Nephron (organoid): Measurements from ENCODE around the gene MRGPRX2.

Experiments
- H3K27ac Mint-ChIP-seq, 3 experiments: 2 replicates each; pipeline ENCODE4 v1.8.0; 2020; ENCODE audit warnings: mixed read lengths in 3 of 3, mild to moderate bottlenecking in 2 of 3, moderate library complexity in 1 of 3
- H3K27me3 Mint-ChIP-seq: 2 replicates; pipeline ENCODE4 v1.8.0; 2021; ENCODE audit warnings: low read depth, mild to moderate bottlenecking, moderate library complexity, mixed read lengths
- H3K36me3 Mint-ChIP-seq: 2 replicates; pipeline ENCODE4 v1.8.0; 2020; ENCODE audit warnings: low read depth, mixed read lengths
- H3K4me1 Mint-ChIP-seq: 2 replicates; pipeline ENCODE4 v1.8.0; 2020; ENCODE audit warnings: mixed read lengths
- H3K4me3 Mint-ChIP-seq, 3 experiments: 2 replicates each; pipeline ENCODE4 v1.8.0; 2020; ENCODE audit warnings: mild to moderate bottlenecking in 3 of 3, mixed read lengths in 3 of 3, moderate library complexity in 2 of 3
- H3K9me3 Mint-ChIP-seq: 2 replicates; pipeline ENCODE4 v1.8.0; 2020; ENCODE audit warnings: mixed read lengths
- CTCF ChIP-seq, 3 experiments: fragments of 200-600 bp; sonication (generic); IDR thresholded peaks; one replicate each; pipeline ENCODE4 v1.5.0; 2021; ENCODE audit warnings: antibody characterized with exemption in 3 of 3; ENCODE audit not compliant: unreplicated experiment in 3 of 3

Gene MRGPRX2

GRCh38 chr11:19100885-19101284 is 40.4 kb upstream of the MRGPRX2 start:
- Mint-ChIP-seq H3K4me3 (no peak overlapping the region), H3K36me3 (no peaks in the 10 kb centered on the region), H3K4me1 (peaks cover 25% of the 10 kb centered on the region), H3K27me3 (peaks cover 17% of the 10 kb centered on the region), H3K27ac (no peak overlapping the region), H3K9me3 (no peaks in the 10 kb centered on the region)
- TF ChIP-seq CTCF (IDR thresholded peaks at IDR 0.05; ENCODE audit: unreplicated experiment in 3 of 3): no peak

- Mint-ChIP-seq H3K36me3 (no peaks in the 10 kb centered on the region), H3K4me3 (no peak overlapping the region), H3K27me3 (peaks cover 25% of the 10 kb centered on the region), H3K9me3 (no peaks in the 10 kb centered on the region), H3K27ac (no peak overlapping the region), H3K4me1 (peaks cover 25% of the 10 kb centered on the region)
- no peak for TF ChIP-seq CTCF (IDR thresholded peaks at IDR 0.05; ENCODE audit: unreplicated experiment in 3 of 3)
These were observed 38.6 kb upstream of the MRGPRX2 start for GRCh38 chr11:19099093-19099492.

GRCh38 chr11:19094859-19095258 is 34.3 kb upstream of the MRGPRX2 start:
- peaks cover 37% of the 10 kb centered on the region for H3K27me3 Mint-ChIP-seq
- no peak overlapping the region for H3K27ac Mint-ChIP-seq
- no peak overlapping the region for H3K4me3 Mint-ChIP-seq
- no peaks in the 10 kb centered on the region for H3K36me3 Mint-ChIP-seq
- H3K9me3 Mint-ChIP-seq: no peaks in the 10 kb centered on the region
- TF ChIP-seq CTCF (IDR thresholded peaks at IDR 0.05; ENCODE audit: unreplicated experiment in 3 of 3): no peak
- H3K4me1 Mint-ChIP-seq: peaks cover 9% of the 10 kb centered on the region

GRCh38 chr11:19093976-19094375 is 33.5 kb upstream of the MRGPRX2 start:
- Mint-ChIP-seq H3K4me3 (no peak overlapping the region), H3K27ac (no peak overlapping the region), H3K9me3 (no peaks in the 10 kb centered on the region), H3K4me1 (peaks cover under 1% of the 10 kb centered on the region), H3K27me3 (peaks cover 30% of the 10 kb centered on the region), H3K36me3 (no peaks in the 10 kb centered on the region)
- TF ChIP-seq CTCF (IDR thresholded peaks at IDR 0.05; ENCODE audit: unreplicated experiment in 3 of 3): no peak

GRCh38 chr11:19092850-19093249 is 32.3 kb upstream of the MRGPRX2 start:
- H3K27me3 Mint-ChIP-seq: peaks cover 27% of the 10 kb centered on the region
- no peak overlapping the region for H3K27ac Mint-ChIP-seq
- H3K36me3 Mint-ChIP-seq: no peaks in the 10 kb centered on the region
- no peaks in the 10 kb centered on the region for H3K9me3 Mint-ChIP-seq
- H3K4me3 Mint-ChIP-seq: no peak overlapping the region
- H3K4me1 Mint-ChIP-seq: no peaks in the 10 kb centered on the region
- TF ChIP-seq CTCF (IDR thresholded peaks at IDR 0.05; ENCODE audit: unreplicated experiment in 3 of 3): no peak

GRCh38 chr11:19092342-19092741 is 31.8 kb upstream of the MRGPRX2 start:
- no peaks in the 10 kb centered on the region for H3K9me3 Mint-ChIP-seq
- peaks cover 23% of the 10 kb centered on the region for H3K27me3 Mint-ChIP-seq
- no peak for TF ChIP-seq CTCF (IDR thresholded peaks at IDR 0.05; ENCODE audit: unreplicated experiment in 3 of 3)
- no peak overlapping the region for H3K27ac Mint-ChIP-seq
- H3K36me3 Mint-ChIP-seq: no peaks in the 10 kb centered on the region
- no peak overlapping the region for H3K4me3 Mint-ChIP-seq
- no peaks in the 10 kb centered on the region for H3K4me1 Mint-ChIP-seq
